IMR-90 (cell line): ENCODE results near the gene FAM3D. TPM values are rescaled to one million over a fixed set of nuclear protein-coding genes. Genes with fewer than 3 reads are reported as not detected.
"Not testable (repeated sequence)": the region's sequence is repeated elsewhere in the genome, so short reads cannot be mapped to it uniquely, and the experiment has no call there.

Experiments used
- ATAC-seq: fragments of 200-7000 bp; cut with Tn5 transposase; 2 replicates; pipeline ENCODE4 v1.9.1; 2020; ENCODE audit warnings: low read depth, mild to moderate bottlenecking, moderate library complexity
- BruUV-seq: library from RNA; stranded (reverse); fragments of 400-500 nt; replicated peaks from 2 replicates; lab custom pipeline; 2021; lab: Mats Ljungman, UMichigan
- CTCF ChIA-PET: fragments of 300-600 bp; formaldehyde crosslinking; extraction: SDS; loops from one replicate; lab custom pipeline; 2021; ENCODE audit warnings: antibody characterized with exemption; lab: Yijun Ruan, JAX
- POLR2A ChIA-PET: fragments of 300-600 bp; sonication (Branson Sonifier 250); formaldehyde crosslinking; loops from one replicate; lab custom pipeline; 2022; ENCODE audit warnings: antibody characterized with exemption; ENCODE audit not compliant: unreplicated experiment; lab: Charles Lee
- DNase-seq: peaks from one replicate; pipeline ENCODE4 v3.0.0; 2013
- H2AFZ ChIP-seq: replicated peaks from 2 replicates; pipeline ENCODE3; 2013; ENCODE audit warnings: low read length, mild to moderate bottlenecking; ENCODE audit not compliant: poor library complexity
- H2AK5ac ChIP-seq: 2 replicates; pipeline ENCODE4 v1.6.1; 2013; ENCODE audit warnings: low read depth, low read length, inconsistent platforms
- H2AK9ac ChIP-seq: replicated peaks from 2 replicates; pipeline ENCODE3; 2013; ENCODE audit warnings: mild to moderate bottlenecking, low read depth, low read length, moderate library complexity; ENCODE audit not compliant: poor library complexity
- H2BK120ac ChIP-seq: 2 replicates; pipeline ENCODE4 v1.6.1; 2013; ENCODE audit warnings: low read depth, low read length, inconsistent platforms
- H2BK15ac ChIP-seq: 3 replicates; pipeline ENCODE4 v1.6.1; 2013; ENCODE audit warnings: low read depth, low read length, inconsistent platforms
- H2BK20ac ChIP-seq: 2 replicates; pipeline ENCODE4 v1.6.1; 2013; ENCODE audit warnings: low read depth, mild to moderate bottlenecking, inconsistent platforms, low read length, moderate library complexity
- H2BK5ac ChIP-seq: 2 replicates; pipeline ENCODE4 v1.6.1; 2013; ENCODE audit warnings: mild to moderate bottlenecking, low read depth, low read length, inconsistent platforms; ENCODE audit not compliant: poor library complexity, severe bottlenecking
- H3K14ac ChIP-seq: replicated peaks from 2 replicates; pipeline ENCODE4 v1.6.1; 2013; ENCODE audit warnings: low read depth, low read length, inconsistent platforms
- H3K18ac ChIP-seq: 2 replicates; pipeline ENCODE4 v1.6.1; 2013; ENCODE audit warnings: low read depth, low read length, control low read depth
- H3K23ac ChIP-seq: 2 replicates; pipeline ENCODE4 v1.6.1; 2013; ENCODE audit warnings: low read depth, low read length, inconsistent platforms
- H3K27ac ChIP-seq: 2 replicates; pipeline ENCODE4 v1.5.1; 2013; ENCODE audit warnings: mild to moderate bottlenecking, control low read depth, low read length; ENCODE audit not compliant: insufficient read depth
- H3K27me3 ChIP-seq: 2 replicates; pipeline ENCODE4 v1.6.1; 2013; ENCODE audit warnings: low read length; ENCODE audit not compliant: control insufficient read depth, insufficient read depth
- H3K36me3 ChIP-seq: 2 replicates; pipeline ENCODE4 v1.6.1; 2013; ENCODE audit warnings: low read length, mixed read lengths; ENCODE audit not compliant: control insufficient read depth, insufficient read depth
- H3K4ac ChIP-seq: 2 replicates; pipeline ENCODE4 v1.6.1; 2013; ENCODE audit warnings: low read depth, low read length, inconsistent platforms
- H3K4me1 ChIP-seq: 2 replicates; pipeline ENCODE4 v1.6.1; 2013; ENCODE audit warnings: low read length, mixed read lengths; ENCODE audit not compliant: control insufficient read depth, insufficient read depth
- H3K4me2 ChIP-seq: 2 replicates; pipeline ENCODE4 v1.6.1; 2013; ENCODE audit warnings: low read depth, mild to moderate bottlenecking, control low read depth, low read length, moderate library complexity
- H3K4me3 ChIP-seq: 2 replicates; pipeline ENCODE4 v1.5.1; 2013; ENCODE audit warnings: low read depth, mild to moderate bottlenecking, control low read depth, low read length, moderate library complexity; ENCODE audit not compliant: insufficient read depth
- H3K56ac ChIP-seq: 2 replicates; pipeline ENCODE4 v1.6.1; 2013; ENCODE audit warnings: low read length, inconsistent platforms; ENCODE audit not compliant: insufficient read depth; ENCODE audit errors: extremely low read depth
- H3K79me1 ChIP-seq, 2 experiments: 2 replicates each; pipeline ENCODE4 v1.6.1; 2013; ENCODE audit warnings: low read length in 2 of 2, inconsistent platforms in 1 of 2, low read depth in 1 of 2
- H3K9ac ChIP-seq: 2 replicates; pipeline ENCODE4 v1.6.1; 2013; ENCODE audit warnings: low read depth, low read length, control low read depth
- H3K9me1 ChIP-seq: 2 replicates; pipeline ENCODE4 v1.6.1; 2013; ENCODE audit warnings: low read length, inconsistent platforms; ENCODE audit not compliant: insufficient read depth
- H3K9me3 ChIP-seq: 2 replicates; pipeline ENCODE4 v1.6.1; 2013; ENCODE audit warnings: low read length; ENCODE audit not compliant: control insufficient read depth, insufficient read depth
- H4K20me1 ChIP-seq: 2 replicates; pipeline ENCODE4 v1.6.1; 2013; ENCODE audit warnings: low read length, inconsistent platforms; ENCODE audit not compliant: insufficient read depth
- H4K5ac ChIP-seq: 2 replicates; pipeline ENCODE4 v1.6.1; 2013; ENCODE audit warnings: mild to moderate bottlenecking, low read depth, low read length, control low read depth
- H4K8ac ChIP-seq, 2 experiments: 2 replicates each; pipeline ENCODE4 v1.6.1; 2013; ENCODE audit warnings: low read depth in 2 of 2, low read length in 2 of 2, control low read depth in 1 of 2, inconsistent platforms in 1 of 2
- H4K91ac ChIP-seq: 2 replicates; pipeline ENCODE4 v1.6.1; 2013; ENCODE audit warnings: low read depth, low read length, inconsistent platforms; ENCODE audit not compliant: insufficient read depth
- RAD21 ChIP-seq: IDR thresholded peaks from 2 replicates; pipeline ENCODE4 v1.6.1; 2012; ENCODE audit warnings: low read length, improper control_type of control experiment
- RCOR1 ChIP-seq: IDR thresholded peaks from 2 replicates; pipeline ENCODE4 v1.6.1; 2012; ENCODE audit warnings: mild to moderate bottlenecking, low read length, improper control_type of control experiment; ENCODE audit not compliant: insufficient replicate concordance
- SMC3 ChIP-seq: fragments of 150-350 bp; IDR thresholded peaks from 2 replicates; pipeline ENCODE4 v1.6.1; 2016; ENCODE audit warnings: low read depth, mild to moderate bottlenecking, antibody characterized with exemption, low read length, moderate library complexity
- WGBS, 2 experiments: methylation state at CpG; one replicate each; pipeline versions ENCODE4 v1.1.5 to v1.1.7; 2013; ENCODE audit warnings: missing lambda C conversion rate in 2 of 2; ENCODE audit not compliant: insufficient read length in 1 of 2; ENCODE audit errors: extremely low coverage in 2 of 2; 5-methylcytosine and 5-hydroxymethylcytosine counted together
- dilution Hi-C: fragments of 300-500 bp; cut with HindIII; formaldehyde crosslinking; loops from one replicate; pipeline ENCODE4 v1.14.3; 2018; ENCODE audit warnings: low sequenced_read_pairs; ENCODE audit not compliant: unreplicated experiment
- in situ Hi-C: fragments of 300-500 bp; cut with MboI; formaldehyde crosslinking; loops from 3 replicates; pipeline ENCODE4 v1.14.3; 2019; ENCODE audit warnings: low sequenced_read_pairs, inconsistent platforms, mixed read lengths
- intact Hi-C: fragments of 100-400 bp; cut with micrococcal nuclease; formaldehyde crosslinking; loops from 2 replicates; pipeline ENCODE4 v1.10.0; 2022
- polyA plus RNA-seq, 3 experiments: library from polyadenylated mRNA; depleted of rRNA; stranded (reverse); fragments of >200 nt; gene quantifications; 2 replicates each; pipeline ENCODE4 v1.2.3, GENCODE V29; 2012; ENCODE audit warnings: low replicate concordance in 1 of 3
- total RNA-seq: library from RNA; depleted of rRNA; stranded (reverse); fragments of >200 nt; gene quantifications from 2 replicates; pipeline ENCODE4 v1.2.3, GENCODE V29; 2012

The FAM3D gene
- total and polyA plus RNA-seq, 2 of the 4 experiments (the other 2 are of a cell fraction), result not detected

- no peaks in the 10 kb centered on the region for H3K27me3 ChIP-seq
- no peak for DNase-seq
- no peak overlapping the region for H3K56ac ChIP-seq
- no peak overlapping the region for H2BK5ac ChIP-seq
- no peak overlapping the region for H3K4ac ChIP-seq
- no peaks in the 10 kb centered on the region for H3K9me3 ChIP-seq
- H3K79me1 ChIP-seq, result no peaks in the 10 kb centered on the region
- no peaks in the 10 kb centered on the region for H4K20me1 ChIP-seq
- in situ Hi-C loops (no loop called here), dilution Hi-C loops (no loop called here), intact Hi-C loops (no loop called here)
- H3K9me1 ChIP-seq, result no peaks in the 10 kb centered on the region
- no peak overlapping the region for H4K8ac ChIP-seq
- POLR2A ChIA-PET, result no interaction called here
- H3K4me1 ChIP-seq, result no peaks in the 10 kb centered on the region
- no peak overlapping the region for H2AFZ ChIP-seq
- no peak overlapping the region for H2BK15ac ChIP-seq
- CTCF ChIA-PET, result no interaction called here
- no peak overlapping the region for H3K27ac ChIP-seq
- H3K4me3 ChIP-seq, result no peak overlapping the region
- no peak overlapping the region for H3K18ac ChIP-seq
- H3K4me2 ChIP-seq, result no peak overlapping the region
- H4K91ac ChIP-seq, result no peak overlapping the region
- no peak overlapping the region for H2AK9ac ChIP-seq
- no peak overlapping the region for H3K9ac ChIP-seq
- BruUV-seq, result no TSS peak
- no peak for ATAC-seq
- TF ChIP-seq RAD21 (no peak), RCOR1 (no peak), SMC3 (no peak)
- no peak overlapping the region for H3K23ac ChIP-seq
- no peak overlapping the region for H2BK20ac ChIP-seq
- no peaks in the 10 kb centered on the region for H3K36me3 ChIP-seq
- no peak overlapping the region for H2BK120ac ChIP-seq
- H2AK5ac ChIP-seq, result no peak overlapping the region
- no peak overlapping the region for H4K5ac ChIP-seq
- H3K14ac ChIP-seq, result no peak overlapping the region
Measured at GRCh38 chr3:58697561-58697960, 31.0 kb upstream of the FAM3D start.

DNA sequence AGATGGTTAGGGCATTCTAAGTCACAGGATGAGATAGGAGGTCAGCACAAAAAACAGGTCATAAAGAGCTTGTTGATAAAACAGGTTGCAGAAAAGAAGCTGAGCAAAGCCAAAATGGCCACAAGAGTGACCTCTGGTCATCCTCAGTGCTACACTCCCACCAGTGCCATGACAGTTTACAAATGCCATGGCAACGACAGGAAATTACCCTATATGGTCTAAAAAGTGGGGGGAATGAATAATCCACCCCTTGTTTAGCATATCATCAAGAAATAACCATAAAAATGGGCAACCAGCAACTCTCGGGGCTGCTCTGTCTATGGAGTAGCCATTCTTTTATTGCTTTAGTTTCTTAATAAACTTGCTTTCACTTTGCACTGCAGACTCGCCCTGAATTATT lies 30.2 kb upstream of the FAM3D start:
- H3K4me3 ChIP-seq, BruUV-seq, H3K9me3 ChIP-seq, intact Hi-C loops, H3K4me2 ChIP-seq, H3K9ac ChIP-seq, H3K4ac ChIP-seq, H3K27me3 ChIP-seq, H3K18ac ChIP-seq, H2BK20ac ChIP-seq, H2AK9ac ChIP-seq, H3K23ac ChIP-seq, H3K27ac ChIP-seq, H4K5ac ChIP-seq, H4K20me1 ChIP-seq, in situ Hi-C loops, dilution Hi-C loops, H3K9me1 ChIP-seq, H2AK5ac ChIP-seq, H4K8ac ChIP-seq, H3K14ac ChIP-seq, H2AFZ ChIP-seq, H3K36me3 ChIP-seq, DNase-seq, H2BK5ac ChIP-seq, POLR2A ChIA-PET, ATAC-seq, H4K91ac ChIP-seq, H3K56ac ChIP-seq, H2BK120ac ChIP-seq, H3K4me1 ChIP-seq, H3K79me1 ChIP-seq, H2BK15ac ChIP-seq: not testable (repeated sequence)
- WGBS, 2 experiments, result no CpG with 5 or more reads among the region's 3 CpGs
- CTCF ChIA-PET, result interaction anchor here (0.6 kb wide), 1 partner anchor 9 kb away, joined by 4 read pairs; no protein-coding TSS in a partner anchor
